Thymus (tissue), 11 donors: ENCODE measurements around the gene ETDA. TPM values are rescaled to one million over a fixed set of nuclear protein-coding genes. Genes with fewer than 3 reads are reported as not detected.
A peak's percentile ranks its signal among the peaks of the same experiment; 100 is the strongest.

Experiments used
- DNase-seq, 9 donors: peaks; one replicate each; pipeline ENCODE4 v3.0.0-alpha.2; 2013; ENCODE audit warnings: low spot score in 9 of 9, low read depth in 6 of 9, missing footprints in 1 of 9
- H3K27ac ChIP-seq, 2 donors: one replicate each; pipeline ENCODE4 v1.5.1; 2013; ENCODE audit warnings: control low read depth in 1 of 2, low read depth in 1 of 2, low read length in 1 of 2, mild to moderate bottlenecking in 1 of 2, moderate library complexity in 1 of 2
- H3K27me3 ChIP-seq, 2 donors: one replicate each; pipeline ENCODE4 v1.5.1; 2013; ENCODE audit warnings: low read length in 1 of 2; ENCODE audit not compliant: control insufficient read depth in 2 of 2, insufficient read depth in 1 of 2
- H3K36me3 ChIP-seq, 2 donors: one replicate each; pipeline ENCODE4 v1.5.1; 2013; ENCODE audit warnings: low read length in 1 of 2, mild to moderate bottlenecking in 1 of 2, moderate library complexity in 1 of 2; ENCODE audit not compliant: control insufficient read depth in 2 of 2, insufficient read depth in 2 of 2
- H3K4me1 ChIP-seq, 2 donors: one replicate each; pipeline ENCODE4 v1.5.1; 2013; ENCODE audit warnings: low read length in 2 of 2; ENCODE audit not compliant: control insufficient read depth in 2 of 2, insufficient read depth in 2 of 2
- H3K4me3 ChIP-seq, 2 donors: one replicate each; pipeline ENCODE4 v1.5.1; 2013; ENCODE audit warnings: low read length in 2 of 2, control low read depth in 1 of 2, mild to moderate bottlenecking in 1 of 2
- H3K9me3 ChIP-seq, 2 donors: one replicate each; pipeline ENCODE4 v1.5.1; 2013; ENCODE audit warnings: low read length in 1 of 2, mild to moderate bottlenecking in 1 of 2; ENCODE audit not compliant: control insufficient read depth in 2 of 2, insufficient read depth in 1 of 2
- WGBS: extraction: QIAGEN DNeasy Blood & Tissue Kit; methylation state at CpG from one replicate; pipeline ENCODE4 v1.1.7; 2013; 5-methylcytosine and 5-hydroxymethylcytosine counted together
- polyA plus RNA-seq: library from polyadenylated mRNA; stranded (reverse); fragments of 200-250 nt; gene quantifications from one replicate; pipeline ENCODE4 v1.2.3, GENCODE V29; 2013
- total RNA-seq: library from RNA; stranded (reverse); fragments of 120-200 nt; gene quantifications from one replicate; pipeline ENCODE4 v1.2.4, GENCODE V29; 2013
- donor health status: healthy.

ETDA gene
- total and polyA plus RNA-seq, 2 donors, result not detected

- no peaks in the 10 kb centered on the region for H3K36me3 ChIP-seq
- H3K27me3 ChIP-seq, result no peaks in the 10 kb centered on the region
- H3K4me1 ChIP-seq, result no peaks in the 10 kb centered on the region
- DNase-seq, result no peak
- peaks cover 0 to 6% of the 10 kb centered on the region in 2 donors for H3K9me3 ChIP-seq
- H3K27ac ChIP-seq, result no peak overlapping the region
- WGBS, result 97% methylated on average over 4 of the region's 4 CpGs
- no peak overlapping the region for H3K4me3 ChIP-seq
Observed at GRCh38 chrX:135264206-135264605, 12.3 kb downstream of the ETDA start.

- Histone ChIP-seq H3K9me3 (no peaks in the 10 kb centered on the region), H3K4me3 (no peak overlapping the region), H3K27ac (no peak overlapping the region), H3K36me3 (no peaks in the 10 kb centered on the region), H3K4me1 (no peaks in the 10 kb centered on the region), H3K27me3 (no peaks in the 10 kb centered on the region)
- no peak for DNase-seq
- WGBS, result 96% methylated on average over 5 of the region's 5 CpGs
Observed at GRCh38 chrX:135273162-135273561, 21.3 kb downstream of the ETDA start.

- DNase-seq, result no peak
- Histone ChIP-seq H3K4me1 (no peaks in the 10 kb centered on the region), H3K27ac (no peak overlapping the region), H3K27me3 (no peaks in the 10 kb centered on the region), H3K36me3 (no peaks in the 10 kb centered on the region), H3K9me3 (no peaks in the 10 kb centered on the region), H3K4me3 (no peak overlapping the region)
Observed at GRCh38 chrX:135275973-135276372, 24.1 kb downstream of the ETDA start.

GRCh38 chrX:135287266-135287823 lies 35.5 kb downstream of the ETDA start:
- H3K27me3 ChIP-seq, result no peaks in the 10 kb centered on the region
- no peak for DNase-seq
- no peak overlapping the region for H3K27ac ChIP-seq
- WGBS, result 98% methylated on average over 2 of the region's 2 CpGs
- no peaks in the 10 kb centered on the region for H3K36me3 ChIP-seq
- no peaks in the 10 kb centered on the region for H3K4me1 ChIP-seq
- H3K9me3 ChIP-seq, result peaks cover 0 to 13% of the 10 kb centered on the region in 2 donors
- no peak overlapping the region for H3K4me3 ChIP-seq

GRCh38 chrX:135295238-135295943 lies 43.5 kb downstream of the ETDA start:
- Histone ChIP-seq H3K4me1 (no peaks in the 10 kb centered on the region), H3K27ac (no peak overlapping the region), H3K9me3 (peaks cover 0 to 6% of the 10 kb centered on the region in 2 donors), H3K4me3 (peak overlapping the region; percentile 47 to 59), H3K36me3 (peaks cover 0 to 2% of the 10 kb centered on the region in 2 donors), H3K27me3 (no peaks in the 10 kb centered on the region)
- peak in 8 of 9 donors; percentile 11 to 68 (median 30) for DNase-seq
- WGBS, result 14% methylated on average over 26 of the region's 26 CpGs

- no peaks in the 10 kb centered on the region for H3K4me1 ChIP-seq
- 12% methylated on average over 10 of the region's 10 CpGs for WGBS
- no peak overlapping the region for H3K27ac ChIP-seq
- peaks cover 0 to 2% of the 10 kb centered on the region in 2 donors for H3K36me3 ChIP-seq
- peaks cover 0 to 6% of the 10 kb centered on the region in 2 donors for H3K9me3 ChIP-seq
- no peaks in the 10 kb centered on the region for H3K27me3 ChIP-seq
- H3K4me3 ChIP-seq, result peak overlapping the region; percentile 47 to 59
- no peak for DNase-seq
Observed at GRCh38 chrX:135295944-135296305, 44.1 kb downstream of the ETDA start.

- Histone ChIP-seq H3K27ac (no peak overlapping the region), H3K9me3 (no peaks in the 10 kb centered on the region), H3K36me3 (no peaks in the 10 kb centered on the region), H3K4me3 (no peak overlapping the region), H3K27me3 (no peaks in the 10 kb centered on the region), H3K4me1 (no peaks in the 10 kb centered on the region)
- 97% methylated on average over 5 of the region's 5 CpGs for WGBS
- no peak for DNase-seq
Observed at GRCh38 chrX:135302269-135302873, 50.5 kb downstream of the ETDA start.

Other genes starting within 250 kb of the ETDA start
- 0.52 TPM for gene RTL8B, start 229.5 kb upstream of the ETDA start, total RNA-seq
- 7.3 TPM for gene RTL8B, start 229.5 kb upstream of the ETDA start, polyA plus RNA-seq
- 11.0 TPM for gene RTL8C, start 219.7 kb upstream of the ETDA start, total RNA-seq
- 81.0 TPM for gene RTL8C, start 219.7 kb upstream of the ETDA start, polyA plus RNA-seq
- 2.9 TPM for gene RTL8A, start 199.9 kb upstream of the ETDA start, total RNA-seq
- 71.1 TPM for gene RTL8A, start 199.9 kb upstream of the ETDA start, polyA plus RNA-seq
- 0.19 TPM for gene SMIM10L2B, start 153.3 kb upstream of the ETDA start, total RNA-seq
- 0.37 TPM for gene SMIM10L2B, start 153.3 kb upstream of the ETDA start, polyA plus RNA-seq
- gene ETDB, start 131.5 kb upstream of the ETDA start, total RNA-seq, result not detected
- 0.25 TPM for gene ETDB, start 131.5 kb upstream of the ETDA start, polyA plus RNA-seq
- not detected for gene CT55, start 80.7 kb upstream of the ETDA start, total RNA-seq
- gene CT55, start 80.7 kb upstream of the ETDA start, polyA plus RNA-seq, result 0.07 TPM
- gene ETDC, start 57.4 kb downstream of the ETDA start, total RNA-seq, result not detected
- not detected for gene ETDC, start 57.4 kb downstream of the ETDA start, polyA plus RNA-seq
- gene ZNF75D, start 92.0 kb downstream of the ETDA start, total RNA-seq, result 10.8 TPM
- 18.2 TPM for gene ZNF75D, start 92.0 kb downstream of the ETDA start, polyA plus RNA-seq
- 5.6 TPM for gene ZNF449, start 92.7 kb downstream of the ETDA start, total RNA-seq
- gene ZNF449, start 92.7 kb downstream of the ETDA start, polyA plus RNA-seq, result 6.3 TPM
- 0.52 TPM for gene SMIM10L2A, start 169.9 kb downstream of the ETDA start, total RNA-seq
- 0.55 TPM for gene SMIM10L2A, start 169.9 kb downstream of the ETDA start, polyA plus RNA-seq